ENCODE measurements around the gene MAP1A.

DNA sequence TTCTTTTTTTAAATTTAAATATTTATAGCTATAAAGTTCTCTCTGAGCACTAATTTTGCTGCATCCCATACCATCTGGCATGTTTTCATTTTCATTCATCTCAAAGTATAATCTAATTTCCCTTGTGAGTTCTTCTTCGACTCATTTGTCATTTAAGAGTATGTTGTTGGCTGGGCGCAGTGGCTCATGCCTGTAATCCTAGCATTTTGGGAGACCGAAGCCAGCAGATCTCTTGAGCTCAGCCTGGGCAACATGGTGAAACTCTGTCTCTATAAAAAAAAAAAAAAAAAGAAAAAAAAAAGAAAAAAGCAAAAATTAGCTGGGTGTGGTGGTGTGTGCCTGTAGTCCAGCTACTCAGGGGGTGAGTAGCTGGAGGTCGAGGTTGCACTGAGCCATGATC, 34.8 kb downstream of the MAP1A start:
- TF ChIP-seq REST (IDR thresholded peaks at IDR 0.05; ENCODE audit: insufficient read depth in 1 of 2, low read depth in 2 of 2, low read length in 2 of 2), result no peak
- TF ChIP-seq POLR2AphosphoS5 (IDR thresholded peaks at IDR 0.05; ENCODE audit: low read depth, low read length), result no peak
- no peak for TF ChIP-seq SIN3A (IDR thresholded peaks at IDR 0.05; ENCODE audit: borderline replicate concordance, insufficient read depth, low read length)
- TF ChIP-seq TAF1 (IDR thresholded peaks at IDR 0.05; ENCODE audit: borderline replicate concordance, insufficient read depth, low read length), result no peak
- no peak for TF ChIP-seq FOXP2 (optimal IDR thresholded peaks at IDR 0.05; ENCODE audit: borderline replicate concordance, extremely low read depth, extremely low read length, insufficient read depth)

All from PFSK-1 (cell line).